Mesenchymal stem cell (in vitro differentiated cells and primary cell): ENCODE data around the gene FBXW9.
"Not testable (repeated sequence)": the region's sequence is repeated elsewhere in the genome, so short reads cannot be mapped to it uniquely, and the experiment has no call there.

ENCODE experiments used
- DNase-seq: peaks from one replicate; pipeline ENCODE4 v3.0.0-alpha.2; 2013
- H2AFZ ChIP-seq: one replicate; pipeline ENCODE4 v1.6.1; 2013; ENCODE audit warnings: low read depth, mild to moderate bottlenecking, control low read depth, inconsistent platforms, low read length, moderate library complexity
- H2AK5ac ChIP-seq: 2 replicates; pipeline ENCODE4 v1.6.1; 2013; ENCODE audit warnings: low read length, moderate library complexity, mild to moderate bottlenecking, inconsistent platforms; ENCODE audit not compliant: severe bottlenecking
- H2BK120ac ChIP-seq: one replicate; pipeline ENCODE4 v1.6.1; 2013; ENCODE audit warnings: low read depth, mild to moderate bottlenecking, inconsistent platforms, low read length, moderate library complexity
- H2BK12ac ChIP-seq, 2 experiments: one replicate each; pipeline ENCODE4 v1.6.1; 2013; ENCODE audit warnings: inconsistent platforms in 2 of 2, low read length in 2 of 2, mild to moderate bottlenecking in 2 of 2, moderate library complexity in 2 of 2, control low read depth in 1 of 2
- H2BK15ac ChIP-seq: one replicate; pipeline ENCODE4 v1.6.1; 2013; ENCODE audit warnings: mild to moderate bottlenecking, low read depth, inconsistent platforms; ENCODE audit not compliant: poor library complexity, severe bottlenecking
- H2BK5ac ChIP-seq: 2 replicates; pipeline ENCODE4 v1.6.1; 2013; ENCODE audit warnings: low read depth, mild to moderate bottlenecking, low read length, control low read depth, inconsistent platforms; ENCODE audit not compliant: poor library complexity, severe bottlenecking
- H3K14ac ChIP-seq, 2 experiments: one replicate each; pipeline ENCODE4 v1.6.1; 2013; ENCODE audit warnings: inconsistent platforms in 2 of 2, low read length in 2 of 2, control low read depth in 1 of 2, mild to moderate bottlenecking in 1 of 2, moderate library complexity in 1 of 2
- H3K18ac ChIP-seq, 2 experiments: one replicate each; pipeline ENCODE4 v1.6.1; 2013; ENCODE audit warnings: inconsistent platforms in 2 of 2, low read length in 2 of 2, control low read depth in 1 of 2, low read depth in 1 of 2, mild to moderate bottlenecking in 1 of 2
- H3K23ac ChIP-seq, 2 experiments: one replicate each; pipeline ENCODE4 v1.6.1; 2013; ENCODE audit warnings: inconsistent platforms in 2 of 2, low read length in 2 of 2, mild to moderate bottlenecking in 2 of 2, moderate library complexity in 2 of 2, control low read depth in 1 of 2
- H3K27ac ChIP-seq: 2 replicates; pipeline ENCODE4 v1.5.1; 2013; ENCODE audit warnings: mild to moderate bottlenecking, moderate library complexity, low read length, control low read depth, inconsistent platforms; ENCODE audit not compliant: poor library complexity, severe bottlenecking
- H3K27me3 ChIP-seq, 2 experiments: 2 replicates each; pipeline versions ENCODE4 v1.6.1 to v1.7.0; 2013; ENCODE audit warnings: low read length in 2 of 2, mild to moderate bottlenecking in 2 of 2, moderate library complexity in 2 of 2, control low read depth in 1 of 2, inconsistent platforms in 1 of 2; ENCODE audit not compliant: control insufficient read depth in 1 of 2, insufficient read depth in 1 of 2
- H3K36me3 ChIP-seq, 2 experiments: 2 replicates each; pipeline versions ENCODE4 v1.6.1 to v1.7.0; 2013; ENCODE audit warnings: low read length in 2 of 2, control low read depth in 1 of 2, inconsistent platforms in 1 of 2, low read depth in 1 of 2, mild to moderate bottlenecking in 1 of 2; ENCODE audit not compliant: insufficient read depth in 2 of 2, control insufficient read depth in 1 of 2
- H3K4ac ChIP-seq, 2 experiments: one replicate each; pipeline ENCODE4 v1.6.1; 2013; ENCODE audit warnings: inconsistent platforms in 2 of 2, low read length in 2 of 2, mild to moderate bottlenecking in 2 of 2, moderate library complexity in 2 of 2, control low read depth in 1 of 2, low read depth in 1 of 2
- H3K4me1 ChIP-seq: 2 replicates; pipeline ENCODE4 v1.6.1; 2013; ENCODE audit warnings: low read depth, low read length, control low read depth; ENCODE audit not compliant: control insufficient read depth, insufficient read depth
- H3K4me2 ChIP-seq: 2 replicates; pipeline ENCODE4 v1.6.1; 2013; ENCODE audit warnings: low read length, mild to moderate bottlenecking, inconsistent platforms; ENCODE audit not compliant: poor library complexity, severe bottlenecking
- H3K4me3 ChIP-seq, 2 experiments: 2 replicates each; pipeline versions ENCODE4 v1.5.1 to v1.7.0; 2013; ENCODE audit warnings: low read length in 2 of 2, mild to moderate bottlenecking in 2 of 2, control low read depth in 1 of 2, low read depth in 1 of 2; ENCODE audit not compliant: insufficient read depth in 1 of 2
- H3K79me1 ChIP-seq: replicated peaks from 2 replicates; pipeline ENCODE4 v1.6.1; 2013; ENCODE audit warnings: mild to moderate bottlenecking, control low read depth, low read length, inconsistent platforms; ENCODE audit not compliant: poor library complexity, severe bottlenecking
- H3K9ac ChIP-seq: 2 replicates; pipeline ENCODE4 v1.7.0; 2013; ENCODE audit warnings: mild to moderate bottlenecking, low read length, moderate library complexity
- H3K9me3 ChIP-seq: 2 replicates; pipeline ENCODE4 v1.7.0; 2013; ENCODE audit warnings: mild to moderate bottlenecking, low read length; ENCODE audit not compliant: control insufficient read depth
- H4K8ac ChIP-seq: one replicate; pipeline ENCODE4 v1.6.1; 2013; ENCODE audit warnings: inconsistent platforms, mild to moderate bottlenecking, low read length, moderate library complexity
- H4K91ac ChIP-seq: one replicate; pipeline ENCODE4 v1.6.1; 2013; ENCODE audit warnings: mild to moderate bottlenecking, low read length, inconsistent platforms
- WGBS: methylation state at CpG from one replicate; pipeline ENCODE4 v1.1.7; 2013; ENCODE audit warnings: mixed read lengths; 5-methylcytosine and 5-hydroxymethylcytosine counted together

The FBXW9 gene

GRCh38 chr19:12701596-12702282, 5.3 kb upstream of the FBXW9 start:
- WGBS, result 95% methylated on average over 33 of the region's 33 CpGs
- Histone ChIP-seq H2BK5ac (no peak overlapping the region), H3K18ac (no peak overlapping the region), H3K4me3 (no peak overlapping the region), H2AFZ (no peak overlapping the region), H3K9me3 (no peaks in the 10 kb centered on the region), H2BK12ac (peak overlapping the region in 1 of 2 experiments; percentile 40), H3K9ac (no peak overlapping the region), H3K23ac (no peak overlapping the region), H3K27ac (no peak overlapping the region), H4K91ac (peak overlapping the region; percentile 53), H2BK15ac (no peak overlapping the region), H2BK120ac (no peak overlapping the region), H3K79me1 (peaks cover 46% of the 10 kb centered on the region), H3K36me3 (peaks cover 89 to 90% of the 10 kb centered on the region in 2 experiments), H3K14ac (no peak overlapping the region), H4K8ac (no peak overlapping the region), H3K4ac (no peak overlapping the region), H2AK5ac (no peak overlapping the region), H3K27me3 (no peaks in the 10 kb centered on the region), H3K4me1 (peaks cover 2% of the 10 kb centered on the region), H3K4me2 (no peak overlapping the region)
- DNase-seq, result no peak

GRCh38 chr19:12698138-12698537, 1.7 kb upstream of the FBXW9 start:
- DNase-seq, result no peak
- H2AFZ ChIP-seq, result no peak overlapping the region
- no peak overlapping the region for H3K4ac ChIP-seq
- no peak overlapping the region for H3K9ac ChIP-seq
- no peak overlapping the region for H4K91ac ChIP-seq
- no peak overlapping the region for H3K4me3 ChIP-seq
- H4K8ac ChIP-seq, result no peak overlapping the region
- peaks cover 42% of the 10 kb centered on the region for H3K79me1 ChIP-seq
- H2BK12ac ChIP-seq, result no peak overlapping the region
- H3K23ac ChIP-seq, result no peak overlapping the region
- H2BK15ac ChIP-seq, result no peak overlapping the region
- peaks cover 19% of the 10 kb centered on the region for H3K4me1 ChIP-seq
- no peak overlapping the region for H2BK5ac ChIP-seq
- H3K9me3 ChIP-seq, result no peaks in the 10 kb centered on the region
- H3K4me2 ChIP-seq, result no peak overlapping the region
- peaks cover 58 to 62% of the 10 kb centered on the region in 2 experiments for H3K36me3 ChIP-seq
- H3K27ac ChIP-seq, result no peak overlapping the region
- H2AK5ac ChIP-seq, result no peak overlapping the region
- no peaks in the 10 kb centered on the region for H3K27me3 ChIP-seq
- no peak overlapping the region for H3K14ac ChIP-seq
- H2BK120ac ChIP-seq, result no peak overlapping the region
- no peak overlapping the region for H3K18ac ChIP-seq
- 94% methylated on average over 6 of the region's 6 CpGs for WGBS

- not testable (repeated sequence) for H3K23ac ChIP-seq, H2BK120ac ChIP-seq, H3K18ac ChIP-seq, H3K14ac ChIP-seq, H3K27me3 ChIP-seq, H2BK5ac ChIP-seq, H3K27ac ChIP-seq, DNase-seq, H2BK15ac ChIP-seq, H2AFZ ChIP-seq, H2BK12ac ChIP-seq, H4K91ac ChIP-seq, H3K9me3 ChIP-seq, H2AK5ac ChIP-seq, H3K4me2 ChIP-seq, H3K4ac ChIP-seq
- Histone ChIP-seq H3K9ac (peak overlapping the region; percentile 91), H3K36me3 (peaks cover 56 to 57% of the 10 kb centered on the region in 2 experiments), H3K4me1 (peaks cover 19% of the 10 kb centered on the region), H3K4me3 (peak overlapping the region in 1 of 2 experiments; percentile 97), H4K8ac (peak overlapping the region; percentile 85), H3K79me1 (peaks cover 37% of the 10 kb centered on the region)
- WGBS, result 97% methylated on average over 22 of the region's 22 CpGs
Observed at GRCh38 chr19:12697425-12697824, 994 bp upstream of the FBXW9 start.

DNA sequence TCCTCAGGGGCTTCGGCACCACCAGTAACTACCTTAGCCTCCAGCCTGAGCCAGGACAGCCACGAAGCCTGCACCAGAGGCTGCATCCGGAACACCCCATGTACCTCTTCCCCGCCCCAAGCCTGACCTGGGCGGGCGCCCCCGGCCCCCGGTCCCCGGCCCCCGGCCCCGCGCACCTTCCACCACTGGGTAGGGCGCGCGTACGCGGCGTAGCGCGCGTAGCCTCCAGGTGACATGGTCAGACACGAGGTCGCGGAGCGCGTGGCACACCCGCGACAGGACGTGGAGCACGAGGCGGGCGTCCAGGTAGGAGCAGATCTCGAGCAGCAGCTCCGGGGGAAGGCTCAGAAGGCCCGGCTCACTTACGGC, 450 bp downstream of the FBXW9 start:
- H3K79me1 ChIP-seq, result peaks cover 30% of the 10 kb centered on the region
- no peak overlapping the region for H2AK5ac ChIP-seq
- peak overlapping the region; percentile 24 for H2BK5ac ChIP-seq
- peak overlapping the region in 1 of 2 experiments; percentile 67 for H3K4ac ChIP-seq
- DNase-seq, result no peak
- no peaks in the 10 kb centered on the region for H3K27me3 ChIP-seq
- no peak overlapping the region for H2BK12ac ChIP-seq
- 6% methylated on average over 33 of the region's 36 CpGs for WGBS
- no peak overlapping the region for H3K27ac ChIP-seq
- no peak overlapping the region for H2BK15ac ChIP-seq
- H3K23ac ChIP-seq, result peak overlapping the region in 1 of 2 experiments; percentile 81
- H3K4me3 ChIP-seq, result peak overlapping the region; percentile 84 to 97
- peak overlapping the region; percentile 49 for H2AFZ ChIP-seq
- no peaks in the 10 kb centered on the region for H3K9me3 ChIP-seq
- H2BK120ac ChIP-seq, result no peak overlapping the region
- peak overlapping the region; percentile 80 for H4K8ac ChIP-seq
- H3K36me3 ChIP-seq, result peaks cover 47 to 49% of the 10 kb centered on the region in 2 experiments
- peak overlapping the region; percentile 91 for H3K9ac ChIP-seq
- H4K91ac ChIP-seq, result no peak overlapping the region
- H3K4me2 ChIP-seq, result peak overlapping the region; percentile 96
- H3K4me1 ChIP-seq, result peaks cover 17% of the 10 kb centered on the region
- no peak overlapping the region for H3K18ac ChIP-seq
- no peak overlapping the region for H3K14ac ChIP-seq
